SK-N-DZ (cell line): ENCODE measurements around the gene AKAP12.
"Not testable (repeated sequence)": the region's sequence is repeated elsewhere in the genome, so short reads cannot be mapped to it uniquely, and the experiment has no call there.

Source experiments
- DNase-seq: peaks from one replicate; pipeline ENCODE4 v3.0.0-alpha.2; 2015; ENCODE audit warnings: low spot score

The AKAP12 gene

GRCh38 chr6:151379933-151380847 lies 140.4 kb downstream of the AKAP12 start:
- DNase-seq, result no peak

GRCh38 chr6:151380848-151381205 lies 141.1 kb downstream of the AKAP12 start:
- DNase-seq, result no peak

GRCh38 chr6:151381722-151382121 lies 142.0 kb downstream of the AKAP12 start:
- DNase-seq, result no peak

- not testable (repeated sequence) for DNase-seq
Measured at GRCh38 chr6:151382631-151383030, 142.9 kb downstream of the AKAP12 start.

- DNase-seq, result no peak
Measured at GRCh38 chr6:151384151-151384550, 144.4 kb downstream of the AKAP12 start.

- DNase-seq, result no peak
Measured at GRCh38 chr6:151385177-151385576, 145.4 kb downstream of the AKAP12 start.

GRCh38 chr6:151387175-151387970 lies 147.6 kb downstream of the AKAP12 start:
- no peak for DNase-seq

GRCh38 chr6:151388236-151388635 lies 148.5 kb downstream of the AKAP12 start:
- DNase-seq, result no peak

- no peak for DNase-seq
Measured at GRCh38 chr6:151388997-151389617, 149.3 kb downstream of the AKAP12 start.

GRCh38 chr6:151389618-151390275 lies 150.0 kb downstream of the AKAP12 start:
- peak; percentile 70 for DNase-seq

- peak; percentile 99 for DNase-seq
Measured at GRCh38 chr6:151390276-151390850, 150.6 kb downstream of the AKAP12 start.

- DNase-seq, result peak; percentile 62
Measured at GRCh38 chr6:151390851-151391470, 151.2 kb downstream of the AKAP12 start.

- DNase-seq, result peak; percentile 70
Measured at GRCh38 chr6:151391471-151392413, 152.0 kb downstream of the AKAP12 start, which contains the start of gene ZBTB2. ZBTB2 (minus strand) TSS chr6:151391559; CDS start chr6:151373637, 17,922 bp downstream.

- DNase-seq, result no peak
Measured at GRCh38 chr6:151392427-151392826, 152.7 kb downstream of the AKAP12 start.

- no peak for DNase-seq
Measured at GRCh38 chr6:151393410-151393809, 153.6 kb downstream of the AKAP12 start.

GRCh38 chr6:151399679-151400078 lies 159.9 kb downstream of the AKAP12 start:
- no peak for DNase-seq

- DNase-seq, result no peak
Measured at GRCh38 chr6:151400473-151400872, 160.7 kb downstream of the AKAP12 start.

GRCh38 chr6:151402228-151402627 lies 162.5 kb downstream of the AKAP12 start:
- DNase-seq, result no peak

- DNase-seq, result no peak
Measured at GRCh38 chr6:151403919-151404308, 164.1 kb downstream of the AKAP12 start.
